WTC11 (cell line): Measurements from ENCODE around the gene HNRNPCL1.

Experiments
- EMX1 ChIP-seq: fragments of 250-450 bp; sonication (Bioruptor Pico); IDR thresholded peaks from 2 replicates; pipeline ENCODE4 v1.8.0; 2021; ENCODE audit warnings: mild to moderate bottlenecking
- ETV6 ChIP-seq: sonication (generic); formaldehyde crosslinking; IDR thresholded peaks from 2 replicates; pipeline ENCODE4 v1.8.1; 2022; ENCODE audit warnings: mild to moderate bottlenecking, missing genetic modification reagents
- MXD4 ChIP-seq: fragments of 250-450 bp; sonication (Bioruptor Pico); IDR thresholded peaks from 2 replicates; pipeline ENCODE4 v1.8.0; 2021; ENCODE audit warnings: mild to moderate bottlenecking, moderate library complexity, borderline replicate concordance
- NR3C1 ChIP-seq: sonication (generic); formaldehyde crosslinking; conservative IDR thresholded peaks from 2 replicates; pipeline ENCODE4 v1.8.1; 2023; ENCODE audit warnings: low read depth, mild to moderate bottlenecking, missing genetic modification reagents
- SP1 ChIP-seq: sonication (generic); formaldehyde crosslinking; conservative IDR thresholded peaks from 2 replicates; pipeline ENCODE4 v1.8.1; 2022; ENCODE audit warnings: missing genetic modification reagents
- TEAD1 ChIP-seq: sonication (generic); formaldehyde crosslinking; IDR thresholded peaks from 2 replicates; pipeline ENCODE4 v1.8.0; 2022; ENCODE audit warnings: mild to moderate bottlenecking, missing genetic modification reagents
- ZNF512 ChIP-seq: sonication (generic); formaldehyde crosslinking; IDR thresholded peaks from 2 replicates; pipeline ENCODE4 v1.8.1; 2022; ENCODE audit warnings: missing genetic modification reagents, borderline replicate concordance
- TF ChIP-seq, protein P1 (sequence below): fragments of 200-600 bp; IDR thresholded peaks from 2 replicates; pipeline ENCODE4 v1.8.0; 2022; ENCODE audit warnings: antibody characterized with exemption
- TF ChIP-seq, protein P2 (sequence below): sonication (generic); formaldehyde crosslinking; IDR thresholded peaks from 2 replicates; pipeline ENCODE4 v1.8.0; 2022; ENCODE audit warnings: mild to moderate bottlenecking, missing genetic modification reagents

GRCh38 chr1:12810691-12811408, 37.7 kb downstream of the HNRNPCL1 start:
- TF ChIP-seq, protein P1, sequence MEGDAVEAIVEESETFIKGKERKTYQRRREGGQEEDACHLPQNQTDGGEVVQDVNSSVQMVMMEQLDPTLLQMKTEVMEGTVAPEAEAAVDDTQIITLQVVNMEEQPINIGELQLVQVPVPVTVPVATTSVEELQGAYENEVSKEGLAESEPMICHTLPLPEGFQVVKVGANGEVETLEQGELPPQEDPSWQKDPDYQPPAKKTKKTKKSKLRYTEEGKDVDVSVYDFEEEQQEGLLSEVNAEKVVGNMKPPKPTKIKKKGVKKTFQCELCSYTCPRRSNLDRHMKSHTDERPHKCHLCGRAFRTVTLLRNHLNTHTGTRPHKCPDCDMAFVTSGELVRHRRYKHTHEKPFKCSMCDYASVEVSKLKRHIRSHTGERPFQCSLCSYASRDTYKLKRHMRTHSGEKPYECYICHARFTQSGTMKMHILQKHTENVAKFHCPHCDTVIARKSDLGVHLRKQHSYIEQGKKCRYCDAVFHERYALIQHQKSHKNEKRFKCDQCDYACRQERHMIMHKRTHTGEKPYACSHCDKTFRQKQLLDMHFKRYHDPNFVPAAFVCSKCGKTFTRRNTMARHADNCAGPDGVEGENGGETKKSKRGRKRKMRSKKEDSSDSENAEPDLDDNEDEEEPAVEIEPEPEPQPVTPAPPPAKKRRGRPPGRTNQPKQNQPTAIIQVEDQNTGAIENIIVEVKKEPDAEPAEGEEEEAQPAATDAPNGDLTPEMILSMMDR, result no peak
- TF ChIP-seq ETV6 (CRISPR knock-in tag), result no peak
- no peak for TF ChIP-seq SP1 (CRISPR knock-in tag)
- TF ChIP-seq MXD4, result no peak
- TF ChIP-seq EMX1, result no peak
- TF ChIP-seq, protein P2, sequence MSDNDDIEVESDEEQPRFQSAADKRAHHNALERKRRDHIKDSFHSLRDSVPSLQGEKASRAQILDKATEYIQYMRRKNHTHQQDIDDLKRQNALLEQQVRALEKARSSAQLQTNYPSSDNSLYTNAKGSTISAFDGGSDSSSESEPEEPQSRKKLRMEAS (CRISPR knock-in tag), result no peak
- TF ChIP-seq ZNF512 (CRISPR knock-in tag), result no peak
- TF ChIP-seq TEAD1 (CRISPR knock-in tag), result no peak
- TF ChIP-seq NR3C1, result no peak
